ENCODE results near the gene ADAM21.
"Not testable (repeated sequence)": the region's sequence is repeated elsewhere in the genome, so short reads cannot be mapped to it uniquely, and the experiment has no call there.

ADAM21 gene

GRCh38 chr14:70451874-70452273, at the start of gene ADAM21:
ADAM21 (plus strand) TSS chr14:70452174; CDS start chr14:70457500, 5,326 bp downstream.
- DNase-seq (ENCODE audit: low read depth), result no peak

- not testable (repeated sequence) for DNase-seq (ENCODE audit: low read depth)
Measured at GRCh38 chr14:70403335-70403734, 48.6 kb upstream of the ADAM21 start.

- not testable (repeated sequence) for DNase-seq (ENCODE audit: low read depth)
Measured at GRCh38 chr14:70406216-70406615, 45.8 kb upstream of the ADAM21 start.

GRCh38 chr14:70407621-70408020, 44.4 kb upstream of the ADAM21 start:
- no peak for DNase-seq (ENCODE audit: low read depth)

GRCh38 chr14:70415788-70416187, 36.2 kb upstream of the ADAM21 start:
- no peak for DNase-seq (ENCODE audit: low read depth)

GRCh38 chr14:70416338-70416724, 35.6 kb upstream of the ADAM21 start:
- DNase-seq (ENCODE audit: low read depth), result no peak

GRCh38 chr14:70416725-70417349, 35.1 kb upstream of the ADAM21 start, which contains the start of gene SYNJ2BP:
SYNJ2BP (minus strand) TSS chr14:70417090; CDS start chr14:70416963, 127 bp downstream.
- DNase-seq (ENCODE audit: low read depth), result peak; percentile 24

- DNase-seq (ENCODE audit: low read depth), result not testable (repeated sequence)
Measured at GRCh38 chr14:70419270-70419931, 32.6 kb upstream of the ADAM21 start.

GRCh38 chr14:70422538-70422937, 29.4 kb upstream of the ADAM21 start:
- no peak for DNase-seq (ENCODE audit: low read depth)

GRCh38 chr14:70425354-70425753, 26.6 kb upstream of the ADAM21 start:
- no peak for DNase-seq (ENCODE audit: low read depth)

- DNase-seq (ENCODE audit: low read depth), result not testable (repeated sequence)
Measured at GRCh38 chr14:70426555-70426954, 25.4 kb upstream of the ADAM21 start.

GRCh38 chr14:70436867-70437266, 15.1 kb upstream of the ADAM21 start:
- no peak for DNase-seq (ENCODE audit: low read depth)

- DNase-seq (ENCODE audit: low read depth), result no peak
Measured at GRCh38 chr14:70441641-70442040, 10.3 kb upstream of the ADAM21 start.

GRCh38 chr14:70442750-70443149, 9.2 kb upstream of the ADAM21 start:
- no peak for DNase-seq (ENCODE audit: low read depth)

GRCh38 chr14:70448633-70449340, 3.2 kb upstream of the ADAM21 start:
- DNase-seq (ENCODE audit: low read depth), result no peak

GRCh38 chr14:70454731-70455130, 2.8 kb downstream of the ADAM21 start:
- DNase-seq (ENCODE audit: low read depth), result no peak

- DNase-seq (ENCODE audit: low read depth), result no peak
Measured at GRCh38 chr14:70468731-70469130, 16.8 kb downstream of the ADAM21 start.

GRCh38 chr14:70470863-70471563, 19.0 kb downstream of the ADAM21 start:
- DNase-seq (ENCODE audit: low read depth), result not testable (repeated sequence)

- no peak for DNase-seq (ENCODE audit: low read depth)
Measured at GRCh38 chr14:70472253-70473159, 20.5 kb downstream of the ADAM21 start.

GRCh38 chr14:70473825-70474224, 21.9 kb downstream of the ADAM21 start:
- no peak for DNase-seq (ENCODE audit: low read depth)

GRCh38 chr14:70475459-70475858, 23.5 kb downstream of the ADAM21 start:
- not testable (repeated sequence) for DNase-seq (ENCODE audit: low read depth)

Data from activated gamma-delta T cell treated with anti-CD3 and anti-CD28 coated beads, Interleukin-2, amount 50 U/mL, for 16 hours (primary cell).